ENCODE results near the gene CALR.

The CALR gene

GRCh38 chr19:12944104-12944674 is 5.8 kb downstream of the CALR start:
- TF ChIP-seq ZFX (IDR thresholded peaks at IDR 0.05) = no peak
- TF ChIP-seq, protein P1, sequence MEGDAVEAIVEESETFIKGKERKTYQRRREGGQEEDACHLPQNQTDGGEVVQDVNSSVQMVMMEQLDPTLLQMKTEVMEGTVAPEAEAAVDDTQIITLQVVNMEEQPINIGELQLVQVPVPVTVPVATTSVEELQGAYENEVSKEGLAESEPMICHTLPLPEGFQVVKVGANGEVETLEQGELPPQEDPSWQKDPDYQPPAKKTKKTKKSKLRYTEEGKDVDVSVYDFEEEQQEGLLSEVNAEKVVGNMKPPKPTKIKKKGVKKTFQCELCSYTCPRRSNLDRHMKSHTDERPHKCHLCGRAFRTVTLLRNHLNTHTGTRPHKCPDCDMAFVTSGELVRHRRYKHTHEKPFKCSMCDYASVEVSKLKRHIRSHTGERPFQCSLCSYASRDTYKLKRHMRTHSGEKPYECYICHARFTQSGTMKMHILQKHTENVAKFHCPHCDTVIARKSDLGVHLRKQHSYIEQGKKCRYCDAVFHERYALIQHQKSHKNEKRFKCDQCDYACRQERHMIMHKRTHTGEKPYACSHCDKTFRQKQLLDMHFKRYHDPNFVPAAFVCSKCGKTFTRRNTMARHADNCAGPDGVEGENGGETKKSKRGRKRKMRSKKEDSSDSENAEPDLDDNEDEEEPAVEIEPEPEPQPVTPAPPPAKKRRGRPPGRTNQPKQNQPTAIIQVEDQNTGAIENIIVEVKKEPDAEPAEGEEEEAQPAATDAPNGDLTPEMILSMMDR (conservative IDR thresholded peaks at IDR 0.05) = no peak
- H3K27ac ChIP-seq = peak overlapping the region; percentile 9

DNA sequence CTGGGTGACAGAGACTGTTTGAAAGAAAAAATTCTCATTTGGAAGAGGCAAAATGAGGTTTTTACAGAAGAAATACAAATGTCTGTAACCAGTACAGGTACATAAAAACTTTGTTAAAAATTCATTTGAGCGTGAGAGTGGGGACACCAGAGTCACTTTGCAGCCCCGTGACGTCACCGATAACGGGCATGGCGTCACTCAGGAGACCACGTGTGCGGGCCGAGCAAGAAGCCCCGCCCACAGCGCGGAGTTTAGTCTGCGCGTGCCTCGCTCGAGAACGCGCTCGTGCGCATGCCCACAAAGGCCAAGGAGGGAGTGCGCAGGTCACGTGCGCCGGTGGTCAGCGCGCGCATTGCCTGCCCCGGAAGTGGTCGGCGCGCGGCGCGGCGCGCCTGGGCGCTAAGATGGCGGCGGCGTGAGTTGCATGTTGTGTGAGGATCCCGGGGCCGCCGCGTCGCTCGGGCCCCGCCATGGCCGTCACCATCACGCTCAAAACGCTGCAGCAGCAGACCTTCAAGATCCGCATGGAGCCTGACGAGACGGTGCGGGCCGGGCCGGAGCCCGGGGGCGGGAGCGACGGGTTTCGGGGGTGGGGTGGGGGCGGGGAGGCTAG is 7.2 kb downstream of the CALR start, which contains the start of gene RAD23A:
Gene RAD23A (plus strand): TSS at position 384 of the 613 bp plus-strand sequence. CDS start 87 bp downstream, at position 471.
- TF ChIP-seq, protein P1 (conservative IDR thresholded peaks at IDR 0.05) = no peak
- no peak for TF ChIP-seq ZFX (IDR thresholded peaks at IDR 0.05)

GRCh38 chr19:12946092-12946721 is 7.8 kb downstream of the CALR start:
- TF ChIP-seq ZFX (IDR thresholded peaks at IDR 0.05) = peak; percentile 66; the same call in 1 of the 2 replicates
- TF ChIP-seq, protein P1 (conservative IDR thresholded peaks at IDR 0.05) = no peak
- peak overlapping the region; percentile 95 for H3K27ac ChIP-seq

More for the DNA sequence above, 7.2 kb downstream of the CALR start, which contains the start of gene RAD23A:
- peak within 1 kb of the TSS; percentile 95 for H3K27ac ChIP-seq

GRCh38 chr19:12946731-12947496 is 8.5 kb downstream of the CALR start:
- H3K27ac ChIP-seq = peak overlapping the region; percentile 95
- TF ChIP-seq, protein P1 (conservative IDR thresholded peaks at IDR 0.05) = no peak
- TF ChIP-seq ZFX (IDR thresholded peaks at IDR 0.05) = no peak

GRCh38 chr19:12947702-12948611 is 9.5 kb downstream of the CALR start:
- no peak overlapping the region for H3K27ac ChIP-seq
- TF ChIP-seq ZFX (IDR thresholded peaks at IDR 0.05) = no peak

DNA sequence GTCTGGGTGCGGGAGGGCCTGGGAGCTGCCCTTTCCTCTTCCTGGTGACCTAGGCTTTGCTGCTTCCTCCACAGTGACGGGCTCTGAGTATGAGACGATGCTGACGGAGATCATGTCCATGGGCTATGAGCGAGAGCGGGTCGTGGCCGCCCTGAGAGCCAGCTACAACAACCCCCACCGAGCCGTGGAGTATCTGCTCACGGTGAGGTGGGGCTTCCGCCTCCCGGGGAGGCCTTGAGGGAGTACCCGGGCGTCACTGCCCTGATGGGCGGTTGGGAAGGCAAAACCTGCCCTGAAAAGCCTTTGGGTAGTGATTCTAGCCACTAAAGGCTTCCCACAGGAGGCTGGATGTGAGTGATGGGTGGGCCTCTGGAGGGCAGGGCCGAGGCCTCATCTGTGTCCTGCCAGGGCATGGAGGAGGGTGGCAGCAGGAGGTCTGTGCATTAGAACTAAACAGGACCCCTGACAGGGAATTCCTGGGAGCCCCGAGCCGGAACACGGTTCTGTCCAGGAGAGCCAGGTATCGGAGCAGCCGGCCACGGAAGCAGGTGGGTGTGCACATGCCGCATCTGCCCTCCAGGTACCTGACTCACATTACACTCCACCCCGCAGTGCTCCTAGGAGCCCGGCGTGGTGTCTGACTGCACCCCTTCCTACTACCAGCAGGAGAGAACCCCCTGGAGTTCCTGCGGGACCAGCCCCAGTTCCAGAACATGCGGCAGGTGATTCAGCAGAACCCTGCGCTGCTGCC is 10.4 kb downstream of the CALR start:
- TF ChIP-seq ZFX (IDR thresholded peaks at IDR 0.05) = no peak
- TF ChIP-seq, protein P1 (conservative IDR thresholded peaks at IDR 0.05) = no peak

More for the DNA sequence above, 10.4 kb downstream of the CALR start:
- no peak overlapping the region for H3K27ac ChIP-seq

Data from C4-2B (cell line).